ENCODE results near the gene ISM1.

ISM1 gene

DNA sequence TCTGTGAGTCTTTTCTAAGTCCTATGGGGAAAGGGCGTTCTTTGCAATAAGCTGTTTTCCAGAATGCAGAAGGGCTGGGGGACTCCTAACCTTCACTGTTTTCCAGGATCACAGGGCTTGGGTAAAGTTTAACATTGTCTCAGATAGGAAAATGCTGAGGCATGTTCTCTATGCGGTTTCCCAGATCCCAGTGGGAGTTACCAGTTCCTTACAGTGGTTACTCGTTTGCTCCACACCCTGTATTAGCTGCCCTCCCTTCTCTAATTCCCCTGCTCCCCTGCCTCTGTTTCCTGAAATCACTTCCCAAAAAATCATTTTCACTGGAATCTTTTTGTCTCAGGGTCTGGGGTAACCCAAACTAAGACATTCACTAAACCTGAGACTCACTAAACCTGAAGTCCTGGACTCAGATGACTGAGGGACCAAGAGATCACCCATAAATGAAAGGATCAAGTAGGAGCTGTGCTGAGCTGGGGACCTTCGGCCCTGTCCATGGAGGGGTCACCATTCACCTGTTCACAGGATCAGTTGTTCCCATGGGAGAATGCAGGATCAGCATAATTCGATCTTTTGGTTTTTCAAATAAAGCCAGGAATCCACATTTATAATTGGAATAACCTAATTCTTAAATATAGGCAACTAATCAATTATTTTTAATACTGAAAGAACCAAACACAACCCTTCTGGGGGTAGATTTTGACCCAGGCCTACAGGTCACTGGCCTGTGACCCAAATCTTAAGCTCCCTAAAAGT lies 76.2 kb downstream of the ISM1 start:
- Histone ChIP-seq H3K27me3 (ENCODE audit: insufficient read depth, poor library complexity, severe bottlenecking) (no peaks in the 10 kb centered on the region), H3K27ac (replicated peaks) (no peak overlapping the region), H3K4me3 (replicated peaks; ENCODE audit: insufficient read depth, low read length) (no peak overlapping the region)
- TF ChIP-seq, protein P1, sequence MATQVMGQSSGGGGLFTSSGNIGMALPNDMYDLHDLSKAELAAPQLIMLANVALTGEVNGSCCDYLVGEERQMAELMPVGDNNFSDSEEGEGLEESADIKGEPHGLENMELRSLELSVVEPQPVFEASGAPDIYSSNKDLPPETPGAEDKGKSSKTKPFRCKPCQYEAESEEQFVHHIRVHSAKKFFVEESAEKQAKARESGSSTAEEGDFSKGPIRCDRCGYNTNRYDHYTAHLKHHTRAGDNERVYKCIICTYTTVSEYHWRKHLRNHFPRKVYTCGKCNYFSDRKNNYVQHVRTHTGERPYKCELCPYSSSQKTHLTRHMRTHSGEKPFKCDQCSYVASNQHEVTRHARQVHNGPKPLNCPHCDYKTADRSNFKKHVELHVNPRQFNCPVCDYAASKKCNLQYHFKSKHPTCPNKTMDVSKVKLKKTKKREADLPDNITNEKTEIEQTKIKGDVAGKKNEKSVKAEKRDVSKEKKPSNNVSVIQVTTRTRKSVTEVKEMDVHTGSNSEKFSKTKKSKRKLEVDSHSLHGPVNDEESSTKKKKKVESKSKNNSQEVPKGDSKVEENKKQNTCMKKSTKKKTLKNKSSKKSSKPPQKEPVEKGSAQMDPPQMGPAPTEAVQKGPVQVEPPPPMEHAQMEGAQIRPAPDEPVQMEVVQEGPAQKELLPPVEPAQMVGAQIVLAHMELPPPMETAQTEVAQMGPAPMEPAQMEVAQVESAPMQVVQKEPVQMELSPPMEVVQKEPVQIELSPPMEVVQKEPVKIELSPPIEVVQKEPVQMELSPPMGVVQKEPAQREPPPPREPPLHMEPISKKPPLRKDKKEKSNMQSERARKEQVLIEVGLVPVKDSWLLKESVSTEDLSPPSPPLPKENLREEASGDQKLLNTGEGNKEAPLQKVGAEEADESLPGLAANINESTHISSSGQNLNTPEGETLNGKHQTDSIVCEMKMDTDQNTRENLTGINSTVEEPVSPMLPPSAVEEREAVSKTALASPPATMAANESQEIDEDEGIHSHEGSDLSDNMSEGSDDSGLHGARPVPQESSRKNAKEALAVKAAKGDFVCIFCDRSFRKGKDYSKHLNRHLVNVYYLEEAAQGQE (IDR thresholded peaks at IDR 0.05; ENCODE audit: insufficient replicate concordance, low read depth) = no peak
- TF ChIP-seq SPI1 (IDR thresholded peaks at IDR 0.05; ENCODE audit: borderline replicate concordance, low read depth) = no peak
- TF ChIP-seq POLR2AphosphoS5 (IDR thresholded peaks at IDR 0.05; ENCODE audit: low read depth) = no peak
- DNase-seq (ENCODE audit: low read depth in 1 of 2, low spot score in 1 of 2) = no peak

DNA sequence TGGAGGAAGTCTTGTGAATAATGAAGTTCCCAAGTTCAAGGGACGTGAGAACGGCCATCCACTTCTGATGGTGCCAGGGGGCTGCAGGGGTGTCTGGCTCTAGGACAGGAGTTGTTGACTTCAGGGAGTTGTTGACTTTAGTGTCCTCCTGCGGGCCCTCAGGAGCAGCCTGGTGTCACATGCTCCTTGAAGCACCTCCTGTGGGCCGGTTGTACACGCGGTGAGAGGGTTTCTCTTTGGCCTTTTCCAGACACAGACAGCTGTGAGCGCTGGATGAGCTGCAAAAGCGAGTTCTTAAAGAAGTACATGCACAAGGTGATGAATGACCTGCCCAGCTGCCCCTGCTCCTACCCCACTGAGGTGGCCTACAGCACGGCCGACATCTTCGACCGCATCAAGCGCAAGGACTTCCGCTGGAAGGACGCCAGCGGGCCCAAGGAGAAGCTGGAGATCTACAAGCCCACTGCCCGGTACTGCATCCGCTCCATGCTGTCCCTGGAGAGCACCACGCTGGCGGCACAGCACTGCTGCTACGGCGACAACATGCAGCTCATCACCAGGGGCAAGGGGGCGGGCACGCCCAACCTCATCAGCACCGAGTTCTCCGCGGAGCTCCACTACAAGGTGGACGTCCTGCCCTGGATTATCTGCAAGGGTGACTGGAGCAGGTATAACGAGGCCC lies 77.8 kb downstream of the ISM1 start:
- Histone ChIP-seq H3K27me3 (ENCODE audit: insufficient read depth, poor library complexity, severe bottlenecking) (no peaks in the 10 kb centered on the region), H3K4me3 (replicated peaks; ENCODE audit: insufficient read depth, low read length) (no peak overlapping the region), H3K27ac (replicated peaks) (no peak overlapping the region)
- no peak for DNase-seq (ENCODE audit: low read depth in 1 of 2, low spot score in 1 of 2)
- TF ChIP-seq, protein P2, sequence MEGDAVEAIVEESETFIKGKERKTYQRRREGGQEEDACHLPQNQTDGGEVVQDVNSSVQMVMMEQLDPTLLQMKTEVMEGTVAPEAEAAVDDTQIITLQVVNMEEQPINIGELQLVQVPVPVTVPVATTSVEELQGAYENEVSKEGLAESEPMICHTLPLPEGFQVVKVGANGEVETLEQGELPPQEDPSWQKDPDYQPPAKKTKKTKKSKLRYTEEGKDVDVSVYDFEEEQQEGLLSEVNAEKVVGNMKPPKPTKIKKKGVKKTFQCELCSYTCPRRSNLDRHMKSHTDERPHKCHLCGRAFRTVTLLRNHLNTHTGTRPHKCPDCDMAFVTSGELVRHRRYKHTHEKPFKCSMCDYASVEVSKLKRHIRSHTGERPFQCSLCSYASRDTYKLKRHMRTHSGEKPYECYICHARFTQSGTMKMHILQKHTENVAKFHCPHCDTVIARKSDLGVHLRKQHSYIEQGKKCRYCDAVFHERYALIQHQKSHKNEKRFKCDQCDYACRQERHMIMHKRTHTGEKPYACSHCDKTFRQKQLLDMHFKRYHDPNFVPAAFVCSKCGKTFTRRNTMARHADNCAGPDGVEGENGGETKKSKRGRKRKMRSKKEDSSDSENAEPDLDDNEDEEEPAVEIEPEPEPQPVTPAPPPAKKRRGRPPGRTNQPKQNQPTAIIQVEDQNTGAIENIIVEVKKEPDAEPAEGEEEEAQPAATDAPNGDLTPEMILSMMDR (IDR thresholded peaks at IDR 0.05; ENCODE audit: insufficient read depth, low read length) = no peak
- TF ChIP-seq GABPA (IDR thresholded peaks at IDR 0.05; ENCODE audit: low read depth) (no peak), SPI1 (IDR thresholded peaks at IDR 0.05; ENCODE audit: borderline replicate concordance, low read depth) (no peak), POLR2AphosphoS5 (IDR thresholded peaks at IDR 0.05; ENCODE audit: low read depth) (no peak)
- TF ChIP-seq, protein P1 (IDR thresholded peaks at IDR 0.05; ENCODE audit: insufficient replicate concordance, low read depth) = no peak

DNA sequence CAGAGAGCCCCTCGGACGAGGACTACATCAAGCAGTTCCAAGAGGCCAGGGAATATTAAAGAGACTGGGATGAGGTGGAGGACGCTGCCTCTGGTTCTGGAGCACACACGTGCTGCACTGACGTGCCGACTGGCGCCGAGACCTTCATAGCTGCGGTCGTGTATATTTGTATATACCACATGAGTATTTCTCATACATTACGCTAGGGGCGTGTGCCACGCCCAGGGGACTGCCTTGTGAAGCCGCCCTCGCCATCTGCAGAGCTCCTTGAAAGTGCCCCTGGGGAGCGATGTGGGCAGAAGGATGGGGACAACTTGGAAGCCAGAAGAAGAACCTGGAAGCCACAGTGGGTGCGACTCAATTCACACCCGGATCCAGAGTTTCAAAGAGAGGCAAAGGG lies 78.3 kb downstream of the ISM1 start:
- no peak overlapping the region for H3K27ac ChIP-seq (replicated peaks)
- DNase-seq (ENCODE audit: low read depth in 1 of 2, low spot score in 1 of 2) = no peak
- no peaks in the 10 kb centered on the region for H3K27me3 ChIP-seq (ENCODE audit: insufficient read depth, poor library complexity, severe bottlenecking)
- H3K4me3 ChIP-seq (replicated peaks; ENCODE audit: insufficient read depth, low read length) = no peak overlapping the region
- TF ChIP-seq, protein P1 (IDR thresholded peaks at IDR 0.05; ENCODE audit: insufficient replicate concordance, low read depth) = no peak
- TF ChIP-seq SPI1 (IDR thresholded peaks at IDR 0.05; ENCODE audit: borderline replicate concordance, low read depth) (no peak), GABPA (IDR thresholded peaks at IDR 0.05; ENCODE audit: low read depth) (no peak), POLR2AphosphoS5 (IDR thresholded peaks at IDR 0.05; ENCODE audit: low read depth) (no peak)
- TF ChIP-seq, protein P2 (IDR thresholded peaks at IDR 0.05; ENCODE audit: insufficient read depth, low read length) = no peak

All from HL-60 (cell line).